ENCODE results near the gene G6PD. TPM values are rescaled to one million over a fixed set of nuclear protein-coding genes. Genes with fewer than 3 reads are reported as not detected.

G6PD gene
- total RNA-seq, 4 donors from 2014 or later: 14.0 to 65.2 (median 43.1) TPM

DNA sequence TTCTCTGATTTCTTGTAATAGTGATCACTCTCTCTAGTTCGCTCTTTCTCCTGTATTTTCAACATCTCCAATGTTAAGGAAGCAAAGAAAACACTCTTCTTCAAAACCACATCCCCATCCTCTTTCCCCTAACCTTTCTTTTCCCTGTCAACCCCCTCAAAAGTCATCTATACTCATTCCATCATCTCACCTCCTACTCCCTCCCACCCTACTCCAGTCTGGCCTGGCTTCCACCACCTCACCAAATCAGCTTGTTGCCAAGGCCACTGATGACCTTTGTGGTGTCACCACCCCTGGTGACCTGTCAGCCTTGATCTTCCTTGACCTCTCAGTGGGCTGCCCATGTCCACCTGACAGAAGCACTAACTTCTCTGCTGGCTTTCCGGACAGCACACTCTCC lies 32.9 kb downstream of the G6PD start:
- no peaks in the 10 kb centered on the region for H3K27me3 ChIP-seq
- no peak overlapping the region for H3K27ac ChIP-seq
- no peak overlapping the region for H3K4me3 ChIP-seq
- no peaks in the 10 kb centered on the region for H3K9me3 ChIP-seq
- no peak for DNase-seq
- peaks cover 0 to 11% (median 0%) of the 10 kb centered on the region in 4 donors for H3K4me1 ChIP-seq
- no peaks in the 10 kb centered on the region for H3K36me3 ChIP-seq
- TF ChIP-seq, protein P1, sequence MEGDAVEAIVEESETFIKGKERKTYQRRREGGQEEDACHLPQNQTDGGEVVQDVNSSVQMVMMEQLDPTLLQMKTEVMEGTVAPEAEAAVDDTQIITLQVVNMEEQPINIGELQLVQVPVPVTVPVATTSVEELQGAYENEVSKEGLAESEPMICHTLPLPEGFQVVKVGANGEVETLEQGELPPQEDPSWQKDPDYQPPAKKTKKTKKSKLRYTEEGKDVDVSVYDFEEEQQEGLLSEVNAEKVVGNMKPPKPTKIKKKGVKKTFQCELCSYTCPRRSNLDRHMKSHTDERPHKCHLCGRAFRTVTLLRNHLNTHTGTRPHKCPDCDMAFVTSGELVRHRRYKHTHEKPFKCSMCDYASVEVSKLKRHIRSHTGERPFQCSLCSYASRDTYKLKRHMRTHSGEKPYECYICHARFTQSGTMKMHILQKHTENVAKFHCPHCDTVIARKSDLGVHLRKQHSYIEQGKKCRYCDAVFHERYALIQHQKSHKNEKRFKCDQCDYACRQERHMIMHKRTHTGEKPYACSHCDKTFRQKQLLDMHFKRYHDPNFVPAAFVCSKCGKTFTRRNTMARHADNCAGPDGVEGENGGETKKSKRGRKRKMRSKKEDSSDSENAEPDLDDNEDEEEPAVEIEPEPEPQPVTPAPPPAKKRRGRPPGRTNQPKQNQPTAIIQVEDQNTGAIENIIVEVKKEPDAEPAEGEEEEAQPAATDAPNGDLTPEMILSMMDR (IDR thresholded peaks at IDR 0.05): no peak
- no peak for TF ChIP-seq POLR2A (IDR thresholded peaks at IDR 0.05)

DNA sequence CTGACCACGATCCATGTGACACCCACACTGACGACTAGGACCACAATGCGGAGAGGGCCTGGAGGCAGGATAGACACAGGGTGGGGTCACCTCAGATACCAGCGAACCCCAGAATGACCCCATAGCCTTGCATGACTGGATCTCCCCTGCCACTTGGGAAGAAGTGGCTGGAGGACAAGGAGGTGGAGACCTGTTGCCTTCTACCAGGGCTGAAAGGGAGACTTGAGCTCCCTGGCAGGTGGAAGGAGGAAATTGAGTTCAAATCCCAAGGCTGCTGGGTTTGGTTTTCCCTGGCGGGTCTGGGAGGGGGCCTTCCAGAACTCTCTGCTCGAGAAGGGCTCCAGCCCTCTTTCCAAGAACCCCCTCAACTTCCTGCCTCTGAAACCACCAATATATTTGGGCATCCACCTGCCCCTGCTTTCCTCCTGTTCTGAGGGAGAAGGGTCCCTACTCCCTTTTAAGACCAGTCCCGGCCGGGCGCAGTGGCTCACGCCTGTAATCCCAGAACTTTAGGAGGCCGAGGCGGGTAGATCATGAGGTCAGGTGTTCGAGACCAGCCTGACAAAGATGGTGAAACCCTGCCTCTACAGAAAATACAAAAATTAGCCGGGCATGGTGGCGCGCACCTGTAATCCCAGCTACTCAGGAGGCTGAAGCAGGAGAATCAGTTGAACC lies 33.6 kb downstream of the G6PD start:
- no peaks in the 10 kb centered on the region for H3K27me3 ChIP-seq
- DNase-seq: no peak
- H3K9me3 ChIP-seq: no peaks in the 10 kb centered on the region
- no peak for TF ChIP-seq POLR2A (IDR thresholded peaks at IDR 0.05)
- TF ChIP-seq, protein P1 (IDR thresholded peaks at IDR 0.05): no peak
- no peak overlapping the region for H3K4me3 ChIP-seq
- H3K36me3 ChIP-seq: no peaks in the 10 kb centered on the region
- H3K27ac ChIP-seq: no peak overlapping the region
- H3K4me1 ChIP-seq: peaks cover 0 to 11% (median 0%) of the 10 kb centered on the region in 4 donors

DNA sequence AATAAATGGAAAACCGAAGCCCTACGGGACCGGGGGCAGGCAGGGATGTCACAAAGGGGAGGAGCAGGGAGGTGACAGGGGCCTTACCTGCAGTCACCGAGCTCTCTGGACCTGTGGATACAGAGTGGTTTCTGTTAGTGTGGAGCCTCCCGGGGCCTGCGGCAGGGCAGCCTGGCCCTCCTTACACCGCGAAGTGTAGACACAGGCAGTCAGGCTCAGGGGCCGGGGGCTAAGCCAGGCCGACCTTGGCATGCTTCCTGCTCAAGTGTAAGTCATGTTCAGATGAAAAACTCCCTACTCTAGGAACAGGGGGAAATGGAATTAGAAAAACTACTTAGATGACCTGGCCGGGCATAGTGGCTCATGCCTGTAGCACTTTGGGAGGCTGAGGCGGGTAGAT lies 34.9 kb downstream of the G6PD start:
- Histone ChIP-seq H3K36me3 (peaks cover 0 to 10% (median 0%) of the 10 kb centered on the region in 3 donors), H3K4me1 (peaks cover 0 to under 1% (median 0%) of the 10 kb centered on the region in 4 donors), H3K4me3 (no peak overlapping the region), H3K27ac (no peak overlapping the region), H3K27me3 (no peaks in the 10 kb centered on the region), H3K9me3 (no peaks in the 10 kb centered on the region)
- TF ChIP-seq, protein P1 (IDR thresholded peaks at IDR 0.05): no peak
- no peak for TF ChIP-seq POLR2A (IDR thresholded peaks at IDR 0.05)
- DNase-seq: no peak

DNA sequence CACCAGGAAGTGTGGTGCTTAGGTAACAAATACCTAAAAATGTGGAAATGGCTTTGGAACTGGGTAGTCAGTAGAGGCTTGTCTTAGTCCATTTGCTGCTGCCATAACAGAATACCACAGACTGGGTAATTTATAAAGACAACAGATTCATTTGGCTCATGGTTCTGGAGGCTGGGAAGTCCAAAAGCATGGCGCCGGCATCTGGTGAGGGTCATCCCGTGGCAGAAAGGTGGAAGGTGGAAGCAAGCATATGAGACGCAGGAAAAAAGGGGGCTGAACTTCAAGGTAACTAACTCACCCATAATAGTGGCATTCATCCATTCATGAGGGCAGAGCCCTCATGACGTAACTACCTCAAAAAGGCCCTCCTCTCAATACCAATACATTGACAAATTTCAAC lies 37.2 kb downstream of the G6PD start:
- H3K36me3 ChIP-seq: peaks cover 0 to 10% (median 0%) of the 10 kb centered on the region in 3 donors
- TF ChIP-seq, protein P1 (IDR thresholded peaks at IDR 0.05): no peak
- TF ChIP-seq POLR2A (IDR thresholded peaks at IDR 0.05): no peak
- no peak for DNase-seq

DNA sequence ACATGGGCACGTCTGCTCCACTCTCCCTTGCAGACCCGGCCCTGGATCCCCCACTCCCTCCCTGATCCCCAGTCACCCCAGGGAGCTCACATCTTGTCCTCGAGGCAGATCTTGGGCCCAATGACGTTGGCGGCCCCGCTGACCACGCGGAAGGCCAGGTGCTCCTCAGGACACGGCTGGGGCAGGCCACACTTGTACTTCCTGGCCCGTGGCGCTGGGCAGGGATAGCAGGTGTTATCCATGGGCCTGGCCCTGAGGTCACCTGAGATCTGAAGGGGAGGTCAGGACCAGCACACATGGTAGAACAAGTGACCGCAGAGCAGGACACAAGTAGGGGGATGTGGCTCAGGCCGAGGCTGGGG lies 38.3 kb downstream of the G6PD start:
- no peak for TF ChIP-seq POLR2A (IDR thresholded peaks at IDR 0.05)
- TF ChIP-seq, protein P1 (IDR thresholded peaks at IDR 0.05): no peak
- peaks cover 0 to 10% (median 0%) of the 10 kb centered on the region in 3 donors for H3K36me3 ChIP-seq
- DNase-seq: no peak

More for the DNA sequence above, 37.2 kb downstream of the G6PD start:
- H3K9me3 ChIP-seq: no peaks in the 10 kb centered on the region
- H3K4me1 ChIP-seq: no peaks in the 10 kb centered on the region
- H3K27ac ChIP-seq: no peak overlapping the region
- no peaks in the 10 kb centered on the region for H3K27me3 ChIP-seq
- no peak overlapping the region for H3K4me3 ChIP-seq

More for the DNA sequence above, 38.3 kb downstream of the G6PD start:
- H3K27ac ChIP-seq: no peak overlapping the region
- no peak overlapping the region for H3K4me3 ChIP-seq
- no peaks in the 10 kb centered on the region for H3K27me3 ChIP-seq
- no peaks in the 10 kb centered on the region for H3K4me1 ChIP-seq
- H3K9me3 ChIP-seq: no peaks in the 10 kb centered on the region
